ENCODE measurements around the gene NAGK. TPM values are rescaled to one million over a fixed set of nuclear protein-coding genes. Genes with fewer than 3 reads are reported as not detected.

NAGK gene
- total and polyA plus RNA-seq, 2 of the 8 experiments (the other 6 are each of a cell fraction or from before 2014, with no cell fraction given): 57.9 to 59.9 TPM

- 77% methylated on average over 5 of the region's 5 CpGs; no CpG with 5 or more reads in 1 of the 2 experiments for WGBS, 2 experiments (ENCODE audit: extremely low coverage in 1 of 2, insufficient coverage in 1 of 2, insufficient read length in 1 of 2, insufficient replicate concordance in 2 of 2, low coverage in 1 of 2, low lambda C conversion rate in 2 of 2, missing lambda C conversion rate in 1 of 2)
- peak overlapping the region; percentile 60 to 96 (median 82); a peak in 6 of 8 replicates for H3K4me3 ChIP-seq (ENCODE audit: extremely low read depth in 1 of 4, insufficient read depth in 2 of 4, low read depth in 3 of 4, low read length in 4 of 4)
- peaks cover 5 to 11% (median 9%) of the 10 kb centered on the region in 4 experiments; a peak in 6 of 8 replicates for H3K36me3 ChIP-seq (ENCODE audit: control insufficient read depth in 2 of 4, insufficient read depth in 4 of 4, low read length in 3 of 4)
- H4K20me1 ChIP-seq (replicated peaks in 1 of 2; ENCODE audit: control insufficient read depth in 1 of 2, insufficient read depth in 2 of 2, low read length in 2 of 2): peaks cover 0 to 5% of the 10 kb centered on the region in 2 experiments
- H4K8ac ChIP-seq (ENCODE audit: extremely low read depth, insufficient read depth, low read length): no peak overlapping the region
- H2BK20ac ChIP-seq (ENCODE audit: low read length): no peak overlapping the region
- POLR2A ChIA-PET (ENCODE audit: partially characterized antibody): interaction anchor here (0.9 to 2.3 kb wide), 6 partner anchors 13 to 80 kb away, joined by 3 to 10 read pairs (median 5); partner anchors contain the start of genes MCEE and MPHOSPH10
- no peak overlapping the region for H2AK5ac ChIP-seq (ENCODE audit: low read depth, low read length)
- H3K4me2 ChIP-seq (ENCODE audit: insufficient read depth in 1 of 2, low read depth in 2 of 2, low read length in 2 of 2): peak overlapping the region; percentile 88 to 94
- DNase-seq (ENCODE audit: low read depth in 1 of 2, low spot score in 2 of 2): no peak
- CTCF ChIA-PET (ENCODE audit: partially characterized antibody): interaction anchor here (0.6 to 7.7 kb wide), 16 partner anchors 10 to 109 kb away, joined by 3 to 100 read pairs (median 4); partner anchors contain the start of gene ANKRD53
- no peak overlapping the region for H2BK12ac ChIP-seq (ENCODE audit: low read depth, low read length)
- no peak overlapping the region for H3K23ac ChIP-seq (ENCODE audit: insufficient read length)
- H3K9me3 ChIP-seq (ENCODE audit: insufficient read depth in 2 of 2, low read depth in 1 of 2, low read length in 1 of 2): no peaks in the 10 kb centered on the region
- no peak overlapping the region for H3K14ac ChIP-seq (ENCODE audit: insufficient read length)
- H3K27ac ChIP-seq (ENCODE audit: low read depth, low read length): no peak overlapping the region
- no peak overlapping the region for H3K4ac ChIP-seq (replicated peaks; ENCODE audit: insufficient read length, low read depth, low read length)
- peaks cover 3 to 23% of the 10 kb centered on the region in 2 experiments; a peak in 3 of 4 replicates for H3K79me2 ChIP-seq (ENCODE audit: control insufficient read depth in 1 of 2, insufficient read depth in 2 of 2, low read length in 2 of 2)
- no peak overlapping the region for H3K56ac ChIP-seq (replicated peaks; ENCODE audit: insufficient read length, low read depth, low read length)
- H3K23me2 ChIP-seq (ENCODE audit: low read depth, low read length): peaks cover 13% of the 10 kb centered on the region
- H3K27me3 ChIP-seq (replicated peaks in 1 of 4; ENCODE audit: control insufficient read depth in 3 of 4, extremely low read depth in 1 of 4, insufficient read depth in 3 of 4, low read length in 3 of 4): no peaks in the 10 kb centered on the region
- H3K18ac ChIP-seq (ENCODE audit: extremely low read depth, low read length): no peak overlapping the region
- no peak overlapping the region for H4K91ac ChIP-seq (replicated peaks; ENCODE audit: insufficient read length, low read length)
- H4K5ac ChIP-seq (ENCODE audit: insufficient read length, low read depth, low read length): no peak overlapping the region
- no peak overlapping the region for H2AFZ ChIP-seq (ENCODE audit: low read length)
- H3K79me1 ChIP-seq (ENCODE audit: low read depth, low read length): peaks cover 3% of the 10 kb centered on the region; the same call in 1 of the 2 replicates
- H3K9ac ChIP-seq (replicated peaks in 1 of 4; ENCODE audit: extremely low read depth in 1 of 4, low read depth in 3 of 4, low read length in 3 of 4): peak overlapping the region in 2 of 4 experiments; percentile 53 to 72; a peak in 3 of 7 replicates
- H2BK120ac ChIP-seq (replicated peaks; ENCODE audit: low read depth, low read length): no peak overlapping the region
- H3K4me1 ChIP-seq (replicated peaks in 1 of 4; ENCODE audit: control insufficient read depth in 3 of 4, insufficient read depth in 4 of 4, low read length in 3 of 4): peaks cover 0 to 6% (median 1%) of the 10 kb centered on the region in 4 experiments; a peak in 4 of 7 replicates
- no peak overlapping the region for H2BK15ac ChIP-seq (ENCODE audit: low read length)
- no peak for FAIRE-seq
- no peak overlapping the region for H2BK5ac ChIP-seq (ENCODE audit: low read depth, low read length)
- TF ChIP-seq SIX5 (IDR thresholded peaks at IDR 0.05; ENCODE audit: low read depth, low read length) (no peak), MAFK (IDR thresholded peaks at IDR 0.05; ENCODE audit: low read depth, low read length) (no peak), POLR2AphosphoS5 (IDR thresholded peaks at IDR 0.05; ENCODE audit: low read depth, low read length) (no peak), CHD1 (IDR thresholded peaks at IDR 0.05; ENCODE audit: low read depth, low read length) (no peak), RFX5 (IDR thresholded peaks at IDR 0.05; ENCODE audit: borderline replicate concordance, low read depth, low read length) (no peak), PHF8 (conservative IDR thresholded peaks at IDR 0.05; ENCODE audit: low read depth, low read length) (no peak), USF2 (IDR thresholded peaks at IDR 0.05; ENCODE audit: low read length) (no peak), RAD21 (IDR thresholded peaks at IDR 0.05 in 1 of 2, conservative IDR thresholded peaks at IDR 0.05 in 1 of 2; ENCODE audit: low read depth in 2 of 2, low read length in 2 of 2) (no peak), E2F6 (IDR thresholded peaks at IDR 0.05) (no peak), SP4 (IDR thresholded peaks at IDR 0.05; ENCODE audit: low read length) (no peak), HDAC2 (IDR thresholded peaks at IDR 0.05; ENCODE audit: borderline replicate concordance in 1 of 2, low read depth in 2 of 2, low read length in 2 of 2) (no peak)
Measured at GRCh38 chr2:71069376-71069775, 928 bp downstream of the NAGK start.

All from H1 (cell line).